Right lobe of liver (tissue), 6 donors: ENCODE measurements around the gene RIIAD1. TPM values are rescaled to one million over a fixed set of nuclear protein-coding genes. Genes with fewer than 3 reads are reported as not detected.

Experiments used
- ATAC-seq, 4 donors: fragments of 200-7000 bp; cut with Tn5 transposase; one replicate each; pipeline ENCODE4 v1.9.1; 2020; ENCODE audit warnings: mild to moderate bottlenecking in 4 of 4, moderate library complexity in 4 of 4
- DNase-seq, 3 donors: peaks; one replicate each; pipeline ENCODE4 v3.0.0-alpha.2; 2020
- H3K27ac ChIP-seq, 3 donors: fragments of 200-600 bp; one replicate each; pipeline ENCODE4 v1.8.0; 2022
- H3K27me3 ChIP-seq, 2 donors: fragments of 200-600 bp; one replicate each; pipeline ENCODE4 v1.8.0; 2022
- H3K36me3 ChIP-seq, 4 donors: fragments of 200-600 bp; sonication (generic) in 1 of 4; one replicate each; pipeline versions ENCODE4 v1.5.1 to v1.8.0; 2017 to 2022; ENCODE audit warnings: control low read depth in 1 of 4
- H3K4me1 ChIP-seq, 4 donors: fragments of 200-600 bp; sonication (generic) in 1 of 4; one replicate each; pipeline versions ENCODE4 v1.5.1 to v1.8.0; 2017 to 2022; ENCODE audit warnings: control low read depth in 1 of 4
- H3K4me3 ChIP-seq, 3 donors: fragments of 200-600 bp; one replicate each; pipeline ENCODE4 v1.8.0; 2022
- H3K9me3 ChIP-seq, 4 donors: fragments of 200-600 bp; sonication (generic) in 1 of 4; one replicate each; pipeline versions ENCODE4 v1.5.1 to v1.8.0; 2017 to 2022; ENCODE audit warnings: control low read depth in 1 of 4
- POLR2A ChIP-seq: fragments of 450-650 bp; IDR thresholded peaks from one replicate; pipeline ENCODE4 v1.6.1; 2017; ENCODE audit warnings: antibody characterized with exemption, mild to moderate bottlenecking
- WGBS: methylation state at CpG from one replicate; pipeline ENCODE4 v1.1.6; 2018; ENCODE audit warnings: low coverage, low lambda C conversion rate; ENCODE audit not compliant: insufficient coverage; ENCODE audit errors: missing lambda C conversion rate; 5-methylcytosine and 5-hydroxymethylcytosine counted together
- intact Hi-C, 2 donors: fragments of 100-400 bp; cut with DNase I; formaldehyde crosslinking; loops; one replicate each; pipeline versions ENCODE4 v1.11.2 to v1.14.1; 2022
- total RNA-seq, 6 experiments: library from RNA; depleted of rRNA in 2 of 6; stranded (reverse); fragments of >200 nt in 2 of 6; fragmentation: NEBNext Ultra II Directional in 3 of 6; extraction: Animal tissue kit (Norgen Biotek cat#: 25700) in 3 of 6; gene quantifications; one replicate each; pipeline versions ENCODE4 v1.1.0 to v1.2.4, GENCODE V29; 2016 to 2023
- TF ChIP-seq, protein P1 (sequence below), 4 donors: fragments of 200-600 bp in 3 of 4; fragments of 450-650 bp in 1 of 4; IDR thresholded peaks; one replicate each; pipeline versions ENCODE4 v1.5.1 to v1.8.0; 2016 to 2022; ENCODE audit warnings: antibody characterized with exemption in 4 of 4, mild to moderate bottlenecking in 2 of 4
- donor health status: DM: no; HTN: yes; CAD: no.
- donor health status: DM: no; HTN: no; CAD: no.
- donor health status: DM: no; HTN: no; CAD: no.
- donor health status: DM: no; HTN: yes; CAD: no.
- donor health status: DM: no; HTN: yes; CAD: no.

RIIAD1 gene
- total RNA-seq, 6 experiments from 2014 or later, result not detected

DNA sequence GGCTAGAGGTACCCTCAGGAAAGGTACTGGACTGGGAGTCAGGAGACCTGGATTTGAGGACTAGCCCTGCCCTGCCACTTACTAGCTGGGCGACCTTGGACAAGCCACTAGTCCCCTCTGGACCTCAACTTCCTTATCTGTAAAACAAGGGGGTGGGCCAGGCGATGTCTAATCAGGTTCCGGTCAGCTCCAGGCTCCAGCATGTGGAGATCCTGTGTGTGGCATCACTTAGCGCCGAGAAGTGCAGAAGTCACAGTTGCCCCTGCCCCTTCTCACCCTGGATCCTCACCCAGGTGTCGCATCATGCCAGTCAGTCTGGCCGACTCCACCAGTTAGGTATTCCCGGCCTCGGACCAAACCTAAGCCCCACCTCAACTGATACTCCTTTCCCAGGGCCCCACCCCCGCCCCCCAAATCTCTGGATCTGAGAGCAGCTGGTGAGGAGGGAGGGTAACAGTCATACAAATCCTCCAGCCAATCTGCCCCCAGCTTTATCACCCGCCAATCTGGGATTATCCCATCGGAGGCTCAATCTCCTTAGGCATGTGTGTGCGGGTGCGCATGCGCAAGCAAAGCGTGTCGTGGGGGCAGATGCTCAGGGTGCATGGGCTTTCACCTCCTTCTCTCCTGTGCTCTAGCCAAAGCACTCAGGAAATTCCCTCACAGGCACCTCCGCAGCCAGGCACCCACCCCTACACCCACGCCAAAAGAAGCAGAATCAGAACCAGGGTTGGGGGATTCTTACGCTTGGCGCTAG lies 10.1 kb upstream of the RIIAD1 start:
- no peaks in the 10 kb centered on the region for H3K4me1 ChIP-seq
- TF ChIP-seq, protein P1, sequence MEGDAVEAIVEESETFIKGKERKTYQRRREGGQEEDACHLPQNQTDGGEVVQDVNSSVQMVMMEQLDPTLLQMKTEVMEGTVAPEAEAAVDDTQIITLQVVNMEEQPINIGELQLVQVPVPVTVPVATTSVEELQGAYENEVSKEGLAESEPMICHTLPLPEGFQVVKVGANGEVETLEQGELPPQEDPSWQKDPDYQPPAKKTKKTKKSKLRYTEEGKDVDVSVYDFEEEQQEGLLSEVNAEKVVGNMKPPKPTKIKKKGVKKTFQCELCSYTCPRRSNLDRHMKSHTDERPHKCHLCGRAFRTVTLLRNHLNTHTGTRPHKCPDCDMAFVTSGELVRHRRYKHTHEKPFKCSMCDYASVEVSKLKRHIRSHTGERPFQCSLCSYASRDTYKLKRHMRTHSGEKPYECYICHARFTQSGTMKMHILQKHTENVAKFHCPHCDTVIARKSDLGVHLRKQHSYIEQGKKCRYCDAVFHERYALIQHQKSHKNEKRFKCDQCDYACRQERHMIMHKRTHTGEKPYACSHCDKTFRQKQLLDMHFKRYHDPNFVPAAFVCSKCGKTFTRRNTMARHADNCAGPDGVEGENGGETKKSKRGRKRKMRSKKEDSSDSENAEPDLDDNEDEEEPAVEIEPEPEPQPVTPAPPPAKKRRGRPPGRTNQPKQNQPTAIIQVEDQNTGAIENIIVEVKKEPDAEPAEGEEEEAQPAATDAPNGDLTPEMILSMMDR (IDR thresholded peaks at IDR 0.05), result no peak
- no peak for TF ChIP-seq POLR2A
- no peaks in the 10 kb centered on the region for H3K9me3 ChIP-seq
- DNase-seq (no peak), ATAC-seq (no peak)
- H3K27me3 ChIP-seq, result no peaks in the 10 kb centered on the region
- intact Hi-C loops, result no loop called here
- no peak overlapping the region for H3K27ac ChIP-seq
- 91% methylated on average over 10 of the region's 21 CpGs for WGBS
- no peak overlapping the region for H3K4me3 ChIP-seq
- no peaks in the 10 kb centered on the region for H3K36me3 ChIP-seq

DNA sequence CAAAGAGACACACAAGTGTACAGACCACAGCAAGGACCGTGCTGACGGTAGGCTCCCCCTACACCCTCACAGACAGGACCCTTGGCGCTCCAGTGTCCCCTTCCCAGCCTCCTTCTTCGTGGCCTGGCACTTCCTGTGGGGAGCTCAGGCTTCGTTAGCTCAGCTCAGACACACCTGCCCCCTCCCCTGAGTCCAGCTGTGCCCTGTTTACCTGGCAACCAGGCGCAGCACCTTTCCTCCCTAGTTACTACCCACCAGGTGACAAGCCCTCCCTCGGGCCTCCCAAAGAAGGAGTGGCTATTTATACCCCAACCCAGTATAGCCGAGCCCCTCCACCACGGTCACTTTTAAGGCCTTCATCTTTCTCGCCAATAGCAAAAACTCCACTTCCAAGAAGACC lies 9.4 kb upstream of the RIIAD1 start:
- 71% methylated on average over 4 of the region's 10 CpGs for WGBS
- intact Hi-C loops, result no loop called here
- no peak overlapping the region for H3K27ac ChIP-seq
- no peaks in the 10 kb centered on the region for H3K4me1 ChIP-seq
- no peaks in the 10 kb centered on the region for H3K36me3 ChIP-seq
- TF ChIP-seq POLR2A, result no peak
- TF ChIP-seq, protein P1 (IDR thresholded peaks at IDR 0.05), result no peak
- ATAC-seq, result no peak
- no peaks in the 10 kb centered on the region for H3K9me3 ChIP-seq
- H3K27me3 ChIP-seq, result no peaks in the 10 kb centered on the region
- DNase-seq, result no peak
- no peak overlapping the region for H3K4me3 ChIP-seq

DNA sequence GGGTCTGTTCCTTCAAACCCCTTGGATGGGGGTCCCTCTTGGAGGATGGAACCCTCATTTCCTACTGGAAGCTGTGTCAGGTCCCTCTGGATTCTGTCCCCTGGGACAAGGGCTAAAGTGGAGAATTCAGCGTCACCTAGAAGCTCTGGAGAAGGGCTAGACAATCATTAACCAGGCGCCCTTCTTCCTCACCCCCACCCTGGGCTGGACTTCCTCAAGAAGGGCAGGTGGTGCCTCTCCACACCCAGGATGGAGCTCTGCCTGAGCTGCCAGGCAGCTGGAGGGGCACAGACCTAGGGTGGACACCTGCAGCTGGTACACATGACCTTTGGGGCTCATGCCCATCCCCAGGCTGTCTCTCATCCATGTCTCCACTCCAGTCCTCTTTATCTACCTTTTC lies 8.3 kb upstream of the RIIAD1 start:
- Histone ChIP-seq H3K27ac (no peak overlapping the region), H3K27me3 (no peaks in the 10 kb centered on the region), H3K4me1 (no peaks in the 10 kb centered on the region), H3K4me3 (no peak overlapping the region), H3K36me3 (no peaks in the 10 kb centered on the region), H3K9me3 (no peaks in the 10 kb centered on the region)
- no peak for ATAC-seq
- intact Hi-C loops, result no loop called here
- TF ChIP-seq POLR2A, result no peak
- WGBS, result no CpG with 5 or more reads among the region's 2 CpGs
- DNase-seq, result no peak

DNA sequence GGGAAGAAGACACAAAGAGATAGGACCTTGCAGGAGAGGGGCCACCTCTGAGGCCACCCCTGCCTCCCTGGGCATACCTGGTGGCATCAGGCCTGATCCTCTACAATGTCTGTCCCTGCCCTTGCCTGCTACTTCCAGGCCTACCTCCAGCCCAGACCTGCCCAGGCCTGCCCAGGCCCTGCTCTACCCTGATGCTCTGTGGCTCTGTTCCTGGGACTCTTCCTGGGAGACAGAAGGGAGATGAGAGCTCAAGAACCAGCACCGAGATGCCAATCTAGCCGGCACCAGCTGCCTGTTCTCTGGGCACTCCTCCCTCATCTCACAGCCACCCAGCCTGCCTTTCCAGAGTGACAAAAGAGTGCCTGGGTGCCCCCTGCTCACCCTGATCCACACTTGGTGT lies 7.4 kb upstream of the RIIAD1 start:
- Histone ChIP-seq H3K4me1 (no peaks in the 10 kb centered on the region), H3K9me3 (no peaks in the 10 kb centered on the region), H3K4me3 (no peak overlapping the region), H3K36me3 (no peaks in the 10 kb centered on the region), H3K27me3 (no peaks in the 10 kb centered on the region), H3K27ac (no peak overlapping the region)
- DNase-seq, result no peak
- TF ChIP-seq POLR2A, result no peak
- TF ChIP-seq, protein P1 (IDR thresholded peaks at IDR 0.05), result no peak
- WGBS, result no CpG with 5 or more reads among the region's 2 CpGs
- intact Hi-C loops, result no loop called here
- no peak for ATAC-seq

DNA sequence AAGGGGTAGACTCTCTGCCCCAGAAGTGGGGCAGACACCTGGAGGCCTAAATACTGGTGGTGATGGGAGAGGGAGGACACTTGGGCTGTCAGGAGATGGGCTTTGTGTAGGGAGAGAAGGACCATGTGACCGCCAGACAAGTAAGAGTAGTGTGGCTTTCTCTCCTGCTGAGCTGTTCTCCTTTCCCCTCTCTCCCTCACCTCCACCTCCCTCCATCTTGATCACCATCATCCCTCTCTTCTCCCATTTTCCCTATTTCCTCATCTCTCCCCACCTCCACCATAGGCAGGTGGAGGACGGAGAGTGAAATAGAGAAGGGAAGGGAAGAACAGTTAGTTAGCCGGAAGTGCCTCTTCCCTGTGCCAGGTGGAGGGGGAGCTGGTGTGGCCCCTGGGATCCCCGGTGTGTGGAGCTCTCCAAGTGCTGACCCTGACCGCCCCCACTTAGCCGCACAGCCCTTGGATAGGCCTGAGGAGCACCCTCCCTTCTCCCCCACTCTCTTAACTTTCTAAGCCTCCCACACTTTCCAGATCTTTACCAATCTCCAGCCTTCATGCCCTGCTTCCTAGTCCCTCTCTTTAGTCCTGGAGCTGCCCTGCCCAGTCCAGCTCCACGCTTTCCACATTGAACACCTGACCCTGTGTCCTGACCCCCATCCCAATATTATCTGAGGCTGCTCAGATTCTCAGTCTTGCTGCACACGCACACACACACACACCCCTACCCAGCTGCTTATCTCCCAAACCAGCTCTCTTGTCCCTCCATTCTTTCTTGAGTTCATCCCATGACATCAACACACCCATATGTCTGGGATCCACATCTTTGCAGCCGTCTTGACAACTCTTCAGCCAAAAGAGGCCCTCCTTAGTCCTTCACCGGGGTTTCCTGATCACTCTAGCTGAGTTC lies 6.2 kb upstream of the RIIAD1 start:
- no peaks in the 10 kb centered on the region for H3K4me1 ChIP-seq
- H3K4me3 ChIP-seq, result no peak overlapping the region
- ATAC-seq (no peak), DNase-seq (no peak)
- no peaks in the 10 kb centered on the region for H3K27me3 ChIP-seq
- no peaks in the 10 kb centered on the region for H3K36me3 ChIP-seq
- WGBS, result 70% methylated on average over 10 of the region's 10 CpGs
- intact Hi-C loops, result no loop called here
- TF ChIP-seq, protein P1 (IDR thresholded peaks at IDR 0.05), result no peak
- no peak for TF ChIP-seq POLR2A
- no peak overlapping the region for H3K27ac ChIP-seq
- H3K9me3 ChIP-seq, result no peaks in the 10 kb centered on the region
